ENCODE data around the gene NMT2.

Gene NMT2

GRCh38 chr10:15088428-15089261 lies 79.8 kb downstream of the NMT2 start, which contains the start of gene ACBD7:
Gene ACBD7 (minus strand): TSS chr10:15088776. CDS start chr10:15088728, 48 bp downstream.
- DNase-seq, result peak; percentile 91

- no peak for DNase-seq
These were observed 84.0 kb downstream of the NMT2 start for GRCh38 chr10:15084502-15084922.

GRCh38 chr10:15083674-15084501 lies 84.6 kb downstream of the NMT2 start:
- DNase-seq, result no peak

GRCh38 chr10:15075421-15075820 lies 93.1 kb downstream of the NMT2 start:
- no peak for DNase-seq

GRCh38 chr10:15072358-15072757 lies 96.1 kb downstream of the NMT2 start:
- DNase-seq, result no peak

GRCh38 chr10:15069230-15069629 lies 99.3 kb downstream of the NMT2 start:
- no peak for DNase-seq

GRCh38 chr10:15068802-15069201 lies 99.7 kb downstream of the NMT2 start:
- no peak for DNase-seq

- no peak for DNase-seq
These were observed 101.3 kb downstream of the NMT2 start for GRCh38 chr10:15067154-15067553.

- DNase-seq, result no peak
These were observed 107.9 kb downstream of the NMT2 start for GRCh38 chr10:15060638-15061037.

GRCh38 chr10:15059914-15060313 lies 108.6 kb downstream of the NMT2 start:
- DNase-seq, result no peak

GRCh38 chr10:15058689-15059088 lies 109.8 kb downstream of the NMT2 start:
- DNase-seq, result no peak
